Activated T-cell treated with anti-CD3 and anti-CD28 coated beads, Interleukin-2, amount 50 U/mL, for 24 hours (primary cell): ENCODE data around the gene VEPH1.
"Not testable (repeated sequence)": the region's sequence is repeated elsewhere in the genome, so short reads cannot be mapped to it uniquely, and the experiment has no call there.

Experiments used
- DNase-seq: peaks from one replicate; pipeline ENCODE4 v3.0.0-alpha.2; 2020
- H3K27ac Mint-ChIP-seq: 2 replicates; pipeline ENCODE4 v1.8.0; 2020; ENCODE audit warnings: mild to moderate bottlenecking, mixed read lengths
- H3K27me3 Mint-ChIP-seq: 2 replicates; pipeline ENCODE4 v1.8.0; 2020; ENCODE audit warnings: mixed read lengths
- H3K36me3 Mint-ChIP-seq: 2 replicates; pipeline ENCODE4 v1.8.0; 2020; ENCODE audit warnings: low read depth, mixed read lengths
- H3K4me1 Mint-ChIP-seq: 2 replicates; pipeline ENCODE4 v1.8.0; 2020; ENCODE audit warnings: low read depth, mixed read lengths
- H3K4me3 Mint-ChIP-seq: 2 replicates; pipeline ENCODE4 v1.8.0; 2020; ENCODE audit warnings: mild to moderate bottlenecking, moderate library complexity, mixed read lengths
- H3K9me3 Mint-ChIP-seq: 2 replicates; pipeline ENCODE4 v1.8.0; 2020; ENCODE audit warnings: mixed read lengths

The VEPH1 gene

DNA sequence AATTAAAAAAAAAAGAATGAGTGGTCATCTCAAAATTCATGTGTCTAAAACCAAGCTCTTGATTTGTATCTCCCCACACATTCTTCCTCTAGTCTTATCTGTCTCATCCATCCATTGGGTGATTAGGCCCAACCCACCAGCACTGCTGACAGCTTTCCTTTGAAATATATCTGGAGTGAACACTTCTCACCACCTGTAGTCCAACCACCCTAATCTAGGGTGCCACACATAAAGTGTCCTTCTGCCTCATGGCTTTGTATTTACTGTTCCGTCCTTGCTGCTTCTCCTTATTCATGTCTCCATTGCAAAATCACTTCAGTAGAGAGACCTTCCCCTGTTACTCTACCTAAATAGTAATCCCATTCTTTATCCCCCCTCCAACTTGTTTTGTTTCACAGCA, 149.0 kb downstream of the VEPH1 start:
- Mint-ChIP-seq H3K4me1 (no peaks in the 10 kb centered on the region), H3K4me3 (no peak overlapping the region), H3K9me3 (peaks cover 13% of the 10 kb centered on the region), H3K27me3 (no peaks in the 10 kb centered on the region), H3K36me3 (no peaks in the 10 kb centered on the region), H3K27ac (no peak overlapping the region)
- DNase-seq = no peak

DNA sequence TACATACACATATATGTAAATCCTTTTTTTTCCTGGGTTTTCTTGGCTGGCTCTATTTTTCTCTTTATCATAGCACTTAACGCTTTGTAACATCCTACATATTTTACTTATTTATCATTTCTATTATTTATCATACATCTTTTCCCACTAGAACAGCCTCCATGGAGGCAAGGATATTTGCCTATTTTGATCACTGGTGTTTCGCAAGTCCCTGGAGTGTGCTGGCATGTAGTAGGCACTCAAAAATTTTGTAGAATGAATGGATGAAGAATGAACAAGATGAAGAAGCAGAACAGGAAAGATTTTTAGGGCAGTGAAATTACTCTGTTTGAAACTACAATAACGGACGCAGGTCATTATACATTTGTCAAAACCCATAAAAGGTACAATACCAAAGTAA, 149.6 kb downstream of the VEPH1 start:
- Mint-ChIP-seq H3K36me3 (no peaks in the 10 kb centered on the region), H3K4me3 (no peak overlapping the region), H3K27ac (no peak overlapping the region), H3K9me3 (peaks cover 13% of the 10 kb centered on the region), H3K4me1 (no peaks in the 10 kb centered on the region), H3K27me3 (no peaks in the 10 kb centered on the region)
- DNase-seq = no peak

DNA sequence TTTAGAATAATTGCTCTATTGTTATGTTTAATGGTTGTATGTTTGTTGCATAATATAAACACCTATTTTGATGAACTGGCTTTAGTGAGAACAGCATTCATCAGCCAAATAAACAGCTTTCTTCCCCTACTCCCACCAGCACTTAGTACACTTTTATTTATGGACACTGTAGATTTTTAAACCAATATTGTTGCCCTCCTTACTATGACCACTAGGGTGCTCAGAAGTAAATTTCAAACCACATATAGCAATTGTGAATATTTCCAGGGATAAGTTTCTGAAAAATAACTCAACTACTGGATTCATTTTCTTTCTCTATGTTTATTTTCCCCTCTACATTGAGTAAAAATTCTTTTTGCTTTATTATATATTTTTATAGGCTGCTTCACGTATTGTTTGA, 151.2 kb downstream of the VEPH1 start:
- Mint-ChIP-seq H3K4me1 (no peaks in the 10 kb centered on the region), H3K4me3 (no peak overlapping the region), H3K27ac (no peak overlapping the region), H3K36me3 (no peaks in the 10 kb centered on the region), H3K27me3 (no peaks in the 10 kb centered on the region), H3K9me3 (peaks cover 18% of the 10 kb centered on the region)
- DNase-seq = no peak

DNA sequence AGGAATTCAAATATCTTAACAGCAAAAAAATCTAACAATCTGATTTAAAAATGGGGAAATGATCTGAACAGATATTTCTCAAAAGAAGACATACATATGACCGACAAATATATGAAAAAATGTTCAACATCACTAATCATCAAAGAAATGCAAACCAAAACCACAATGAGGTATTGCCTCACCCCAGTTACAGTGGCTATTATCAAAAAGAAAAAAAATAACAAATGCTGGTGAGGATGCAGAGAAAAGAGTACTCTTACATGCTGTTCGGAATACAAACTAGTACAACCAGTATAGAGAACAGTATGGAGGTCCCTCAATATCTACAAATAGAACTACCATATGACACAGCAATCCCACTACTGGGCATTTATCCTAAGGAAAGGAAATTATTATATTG, 152.6 kb downstream of the VEPH1 start:
- not testable (repeated sequence) for H3K27ac Mint-ChIP-seq, DNase-seq, H3K4me1 Mint-ChIP-seq, H3K4me3 Mint-ChIP-seq, H3K36me3 Mint-ChIP-seq, H3K27me3 Mint-ChIP-seq
- peaks cover 18% of the 10 kb centered on the region for H3K9me3 Mint-ChIP-seq

DNA sequence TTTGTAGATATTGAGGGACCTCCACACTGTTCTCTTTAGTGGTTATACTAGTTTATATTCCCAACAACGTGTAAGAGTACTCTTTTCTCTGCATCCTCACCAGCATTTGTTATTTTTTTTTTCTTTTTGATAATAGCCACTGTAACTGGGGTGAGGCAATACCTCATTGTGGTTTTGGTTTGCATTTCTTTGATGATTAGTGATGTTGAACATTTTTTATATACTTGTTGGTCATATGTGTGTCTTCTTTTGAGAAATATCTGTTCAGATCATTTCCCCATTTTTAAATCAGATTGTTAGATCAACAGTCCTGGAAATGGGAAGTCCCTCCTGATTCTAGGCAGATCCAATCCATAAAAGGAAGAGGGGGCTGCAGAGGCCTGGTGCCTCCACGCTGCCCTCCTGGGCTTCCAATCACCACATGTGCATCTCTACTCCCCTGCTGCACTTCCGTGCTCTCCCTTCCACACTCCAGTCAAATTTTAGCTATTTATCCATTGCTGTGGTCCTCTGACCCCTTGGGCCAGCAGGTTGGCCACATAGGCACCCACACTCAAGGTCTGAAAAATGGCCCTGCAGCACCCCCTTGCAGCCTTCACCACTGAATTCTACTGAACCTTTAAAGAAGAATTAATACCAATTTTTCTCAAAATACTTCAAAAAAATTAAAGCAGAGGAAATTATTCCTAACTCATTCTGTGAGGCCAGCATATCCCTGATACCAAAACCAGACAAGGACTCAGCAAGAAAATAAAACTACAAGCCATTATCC, 154.7 kb downstream of the VEPH1 start:
- H3K9me3 Mint-ChIP-seq = peaks cover 23% of the 10 kb centered on the region
- not testable (repeated sequence) for H3K27ac Mint-ChIP-seq, H3K36me3 Mint-ChIP-seq, H3K27me3 Mint-ChIP-seq, H3K4me3 Mint-ChIP-seq, DNase-seq, H3K4me1 Mint-ChIP-seq

DNA sequence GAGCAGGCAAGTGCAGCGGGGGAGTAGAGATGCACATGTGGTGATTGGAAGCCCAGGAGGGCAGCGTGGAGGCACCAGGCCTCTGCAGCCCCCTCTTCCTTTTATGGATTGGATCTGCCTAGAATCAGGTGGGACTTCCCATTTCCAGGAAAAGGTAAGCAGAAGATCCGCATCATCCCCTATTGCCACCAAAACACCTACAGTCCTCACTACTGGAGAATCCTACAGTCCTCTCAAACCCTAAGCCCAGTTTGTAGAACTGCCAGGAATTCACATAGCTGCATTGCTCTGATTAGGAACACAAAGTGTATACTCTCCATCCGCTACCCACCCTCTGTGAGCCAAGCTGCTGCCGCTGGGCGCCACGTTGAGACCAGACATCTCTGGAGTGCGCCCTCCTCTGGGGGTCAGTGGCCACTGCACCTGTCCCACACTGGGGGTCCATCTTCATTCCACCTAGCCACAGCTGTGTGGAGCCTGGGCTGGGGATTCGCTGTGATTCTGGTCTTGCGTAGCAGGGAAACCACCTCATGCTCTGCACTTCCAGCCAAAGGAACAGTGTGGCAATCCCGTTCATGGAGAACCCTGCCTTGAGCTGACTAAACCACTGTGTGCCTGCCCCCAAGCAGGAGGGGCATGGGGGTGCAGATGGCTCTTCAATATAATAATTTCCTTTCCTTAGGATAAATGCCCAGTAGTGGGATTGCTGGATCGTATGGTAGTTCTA, 155.5 kb downstream of the VEPH1 start:
- no peak overlapping the region for H3K4me3 Mint-ChIP-seq
- no peaks in the 10 kb centered on the region for H3K4me1 Mint-ChIP-seq
- H3K27me3 Mint-ChIP-seq = no peaks in the 10 kb centered on the region
- no peak overlapping the region for H3K27ac Mint-ChIP-seq
- H3K36me3 Mint-ChIP-seq = no peaks in the 10 kb centered on the region
- no peak for DNase-seq
- H3K9me3 Mint-ChIP-seq = peaks cover 24% of the 10 kb centered on the region

DNA sequence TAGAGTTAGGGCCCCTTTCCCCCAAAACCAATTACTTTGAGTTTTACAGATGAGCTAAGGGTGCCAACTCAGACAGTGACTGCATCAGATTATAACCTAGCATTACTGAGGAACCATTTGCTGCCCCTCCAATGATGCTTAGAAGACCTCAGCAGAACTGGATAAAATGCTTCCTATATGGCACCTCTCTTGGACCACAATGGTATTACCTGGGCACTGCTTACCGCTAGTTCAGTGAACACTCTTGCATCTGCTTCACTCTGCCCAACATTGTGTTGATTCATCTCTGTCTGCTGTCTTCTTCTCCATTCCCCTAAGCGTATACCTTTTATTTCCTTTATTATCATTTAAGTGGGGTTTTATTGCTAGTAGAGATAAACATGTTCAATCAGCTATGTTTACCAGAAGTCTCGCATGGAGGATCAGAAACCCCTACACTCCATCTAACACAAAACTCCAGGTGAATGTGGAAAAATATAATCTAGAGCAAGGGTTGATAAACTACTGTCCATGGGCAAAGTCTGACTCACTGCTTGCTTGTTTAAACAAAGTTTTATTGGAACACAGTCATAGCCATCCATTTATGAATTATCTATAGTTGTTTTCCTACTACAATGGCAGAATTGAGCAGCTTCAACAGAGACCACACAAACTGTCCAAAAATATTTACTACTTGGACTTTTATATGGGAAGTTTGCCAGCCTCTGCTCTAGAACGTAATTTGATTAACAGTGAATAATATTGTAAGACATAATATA, 166.8 kb downstream of the VEPH1 start:
- H3K4me3 Mint-ChIP-seq = no peak overlapping the region
- no peaks in the 10 kb centered on the region for H3K36me3 Mint-ChIP-seq
- H3K27ac Mint-ChIP-seq = no peak overlapping the region
- H3K9me3 Mint-ChIP-seq = peaks cover 5% of the 10 kb centered on the region
- H3K4me1 Mint-ChIP-seq = no peaks in the 10 kb centered on the region
- no peaks in the 10 kb centered on the region for H3K27me3 Mint-ChIP-seq
- DNase-seq = no peak

DNA sequence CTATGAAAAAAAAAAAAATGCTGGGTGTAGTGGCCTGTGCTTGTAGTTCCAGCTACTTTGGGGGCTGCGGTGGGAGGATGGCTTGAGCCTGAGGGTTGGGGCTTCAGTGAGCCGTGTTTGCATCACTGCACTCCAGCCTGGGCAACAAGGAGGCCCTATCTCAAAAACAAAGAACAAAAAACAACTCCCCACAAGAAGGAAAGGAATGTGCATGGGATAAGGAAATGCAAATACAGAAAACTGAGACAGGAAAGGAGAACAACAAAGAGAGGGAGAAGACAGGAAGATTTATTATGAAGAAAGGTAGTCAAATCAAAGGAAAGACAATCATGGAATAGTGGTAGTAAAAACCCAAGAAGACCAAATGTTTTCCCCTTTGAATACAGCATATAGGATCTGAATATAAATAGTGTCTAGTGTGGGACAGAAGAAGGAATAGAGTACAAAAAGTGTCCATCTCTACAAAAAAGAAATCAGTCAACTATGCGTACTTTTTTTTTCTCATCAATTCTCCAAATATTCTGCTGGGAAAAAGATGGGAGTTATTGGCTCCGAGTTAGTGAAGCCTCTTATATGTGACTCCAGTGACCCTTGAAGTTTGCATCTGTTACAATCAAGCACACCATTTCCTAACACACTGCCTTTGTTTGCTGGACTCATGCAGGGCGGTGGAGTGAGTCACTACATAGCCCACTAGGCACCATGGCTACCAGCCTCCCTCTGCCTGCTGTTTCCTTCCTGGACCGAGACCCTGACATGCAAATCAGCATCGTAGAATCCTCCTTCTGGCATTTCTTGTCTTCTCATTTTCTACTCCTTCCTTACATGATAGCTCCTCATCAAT, 167.8 kb downstream of the VEPH1 start:
- no peaks in the 10 kb centered on the region for H3K9me3 Mint-ChIP-seq
- H3K27ac Mint-ChIP-seq = no peak overlapping the region
- no peaks in the 10 kb centered on the region for H3K27me3 Mint-ChIP-seq
- H3K36me3 Mint-ChIP-seq = no peaks in the 10 kb centered on the region
- H3K4me3 Mint-ChIP-seq = no peak overlapping the region
- no peaks in the 10 kb centered on the region for H3K4me1 Mint-ChIP-seq
- no peak for DNase-seq

DNA sequence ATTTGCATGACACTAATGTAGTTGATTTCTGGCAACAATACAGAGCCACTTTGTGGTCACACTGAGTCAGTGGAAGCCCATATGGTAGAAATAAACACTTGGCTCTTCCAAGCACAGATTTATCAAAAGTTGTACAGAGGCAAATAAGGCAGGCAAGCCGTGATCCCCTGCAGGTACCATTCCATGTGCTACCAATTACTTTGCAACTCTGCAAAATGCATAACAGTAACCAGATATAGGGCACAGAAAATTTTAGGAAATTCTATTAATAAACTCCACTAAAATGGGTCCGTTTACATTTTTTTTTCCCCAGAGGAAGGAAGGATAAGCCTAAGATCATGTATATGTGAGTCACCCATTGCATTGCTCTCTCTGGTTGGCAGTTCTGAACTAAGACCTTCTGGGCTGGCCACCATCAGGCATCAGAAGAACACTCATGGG, 169.6 kb downstream of the VEPH1 start:
- DNase-seq = no peak
- no peak overlapping the region for H3K4me3 Mint-ChIP-seq
- no peak overlapping the region for H3K27ac Mint-ChIP-seq
- no peaks in the 10 kb centered on the region for H3K9me3 Mint-ChIP-seq
- H3K4me1 Mint-ChIP-seq = peaks cover 4% of the 10 kb centered on the region
- H3K27me3 Mint-ChIP-seq = no peaks in the 10 kb centered on the region
- H3K36me3 Mint-ChIP-seq = no peaks in the 10 kb centered on the region

DNA sequence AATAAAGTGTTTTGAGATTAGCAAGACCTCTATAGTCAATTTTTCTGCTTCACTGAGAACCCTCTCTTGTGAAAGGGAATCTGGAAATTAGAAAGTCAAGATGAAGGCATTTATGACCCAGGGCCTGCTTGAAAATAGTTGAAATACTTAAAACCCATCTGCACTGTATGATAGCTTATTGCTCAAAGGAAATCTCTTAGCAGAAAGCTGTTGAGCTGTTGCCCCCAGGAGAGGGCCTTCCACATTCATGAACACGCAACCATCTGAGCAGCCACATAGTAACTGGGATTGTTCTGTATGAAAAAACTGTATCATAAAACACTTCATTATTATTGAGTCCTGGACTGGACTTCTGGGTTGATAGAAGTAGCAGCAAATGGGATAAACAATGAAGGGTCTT, 173.0 kb downstream of the VEPH1 start:
- Mint-ChIP-seq H3K27ac (no peak overlapping the region), H3K4me1 (peaks cover 4% of the 10 kb centered on the region), H3K9me3 (no peaks in the 10 kb centered on the region), H3K36me3 (no peaks in the 10 kb centered on the region), H3K27me3 (no peaks in the 10 kb centered on the region), H3K4me3 (no peak overlapping the region)
- DNase-seq = no peak

DNA sequence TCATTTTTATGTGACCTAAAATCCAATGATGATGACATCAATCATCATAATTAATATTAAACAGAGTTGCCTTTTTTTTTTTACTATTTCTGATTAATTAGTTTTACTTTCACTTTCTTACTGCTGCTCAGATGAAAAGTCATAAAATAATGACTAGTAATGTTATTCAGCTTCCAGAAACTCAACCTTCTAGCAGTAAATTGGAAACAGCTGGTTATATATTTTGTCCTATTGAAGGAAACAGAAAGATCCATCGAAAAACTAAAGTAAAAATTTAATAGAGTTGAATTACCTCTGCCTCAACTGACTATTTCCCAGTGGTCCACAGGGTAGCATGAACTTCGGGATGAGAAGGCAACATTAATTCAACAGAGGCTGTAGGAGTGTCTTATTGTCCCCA, 173.7 kb downstream of the VEPH1 start:
- Mint-ChIP-seq H3K4me3 (no peak overlapping the region), H3K36me3 (no peaks in the 10 kb centered on the region), H3K27ac (no peak overlapping the region), H3K4me1 (peaks cover 4% of the 10 kb centered on the region), H3K9me3 (no peaks in the 10 kb centered on the region), H3K27me3 (no peaks in the 10 kb centered on the region)
- no peak for DNase-seq

DNA sequence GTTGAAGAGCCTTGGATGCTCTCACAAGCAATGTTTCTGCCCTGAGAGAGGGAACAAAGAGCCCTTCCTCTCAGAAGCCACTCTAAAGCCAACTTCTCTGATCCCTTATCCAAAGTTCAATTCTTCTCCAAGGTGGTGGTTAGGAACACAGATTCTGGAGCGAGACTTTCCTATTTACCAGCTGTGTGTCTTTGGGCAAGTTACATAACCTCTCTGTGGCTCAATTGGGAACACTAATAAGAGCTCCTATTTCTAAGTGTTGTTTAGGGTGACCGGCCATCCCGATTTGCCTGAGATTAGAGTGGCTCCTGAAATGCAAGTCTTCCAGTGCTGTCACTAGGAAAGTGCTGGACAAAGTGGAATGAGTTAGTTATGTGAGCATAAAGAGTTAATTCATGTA, 175.4 kb downstream of the VEPH1 start:
- DNase-seq = no peak

DNA sequence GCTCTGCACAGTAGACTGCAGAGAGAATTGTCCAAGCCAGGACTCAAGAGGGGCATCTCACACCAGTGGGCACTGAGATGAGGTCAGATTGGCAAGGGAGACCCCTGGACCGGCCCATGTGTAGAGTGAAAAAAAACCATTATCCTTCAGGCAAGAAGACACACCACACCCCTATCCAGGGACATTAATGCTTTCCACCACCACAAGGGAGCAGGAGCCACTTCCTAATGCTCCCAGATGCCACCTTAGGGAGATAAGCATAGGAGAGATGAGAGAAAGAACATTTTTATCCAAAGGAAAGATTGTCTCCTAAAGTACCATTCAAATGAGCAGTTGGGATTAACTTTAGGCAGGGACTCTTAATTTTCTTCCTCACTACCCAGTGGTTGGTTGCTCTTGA, 176.2 kb downstream of the VEPH1 start:
- Mint-ChIP-seq H3K9me3 (no peaks in the 10 kb centered on the region), H3K27ac (no peak overlapping the region), H3K4me1 (peaks cover 4% of the 10 kb centered on the region)

More for the DNA sequence above, 175.4 kb downstream of the VEPH1 start:
- Mint-ChIP-seq H3K36me3 (no peaks in the 10 kb centered on the region), H3K4me1 (peaks cover 4% of the 10 kb centered on the region), H3K27me3 (no peaks in the 10 kb centered on the region), H3K4me3 (no peak overlapping the region), H3K27ac (no peak overlapping the region), H3K9me3 (no peaks in the 10 kb centered on the region)

DNA sequence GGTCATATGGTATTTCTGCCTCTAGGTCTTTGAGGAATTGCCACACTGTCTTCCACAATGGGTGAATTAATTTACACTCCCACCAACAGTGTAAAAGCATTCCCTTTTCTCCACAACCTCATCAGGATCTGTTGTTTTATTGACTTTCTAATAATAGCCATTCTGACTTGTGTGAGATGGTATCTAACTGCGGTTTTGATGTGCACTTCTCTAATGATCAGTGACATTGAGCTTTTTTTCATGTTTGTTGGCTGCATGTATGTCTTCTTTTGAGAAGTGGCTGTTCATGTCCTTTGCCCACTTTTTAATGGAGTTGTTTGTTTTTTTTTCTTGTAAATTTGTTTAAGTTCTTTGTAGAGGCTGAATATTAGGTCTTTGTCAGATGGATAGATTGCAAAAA, 178.3 kb downstream of the VEPH1 start:
- not testable (repeated sequence) for DNase-seq, H3K27ac Mint-ChIP-seq, H3K9me3 Mint-ChIP-seq, H3K36me3 Mint-ChIP-seq, H3K27me3 Mint-ChIP-seq, H3K4me1 Mint-ChIP-seq, H3K4me3 Mint-ChIP-seq

More for the DNA sequence above, 176.2 kb downstream of the VEPH1 start:
- H3K36me3 Mint-ChIP-seq = no peaks in the 10 kb centered on the region
- DNase-seq = no peak
- H3K27me3 Mint-ChIP-seq = no peaks in the 10 kb centered on the region
- H3K4me3 Mint-ChIP-seq = no peak overlapping the region
